ENCODE data around the gene TEAD1. TPM values are rescaled to one million over a fixed set of nuclear protein-coding genes. Genes with fewer than 3 reads are reported as not detected.

TEAD1 gene
- total RNA-seq, 1 donor: 176 TPM

DNA sequence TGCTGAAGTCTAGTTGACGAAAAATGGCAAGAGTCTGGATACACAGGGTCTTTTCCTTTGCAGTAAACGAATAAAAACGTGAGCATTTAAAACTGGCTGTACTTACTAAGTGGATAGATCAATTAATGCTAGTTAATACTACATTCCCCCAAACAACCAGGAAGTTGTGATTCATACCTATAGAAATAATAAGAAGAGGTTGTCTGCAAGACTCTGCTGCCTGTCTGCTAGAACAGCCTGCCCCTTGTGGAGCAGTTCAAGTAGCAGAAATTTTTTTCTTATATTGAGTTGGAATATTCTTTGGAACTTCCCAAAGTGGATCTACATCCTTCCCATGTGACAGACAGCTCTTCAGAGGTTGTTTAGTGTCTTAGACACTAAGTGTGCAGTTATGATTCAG, 86.8 kb downstream of the TEAD1 start:
- H2AFZ ChIP-seq (ENCODE audit: low read length): no peak overlapping the region

DNA sequence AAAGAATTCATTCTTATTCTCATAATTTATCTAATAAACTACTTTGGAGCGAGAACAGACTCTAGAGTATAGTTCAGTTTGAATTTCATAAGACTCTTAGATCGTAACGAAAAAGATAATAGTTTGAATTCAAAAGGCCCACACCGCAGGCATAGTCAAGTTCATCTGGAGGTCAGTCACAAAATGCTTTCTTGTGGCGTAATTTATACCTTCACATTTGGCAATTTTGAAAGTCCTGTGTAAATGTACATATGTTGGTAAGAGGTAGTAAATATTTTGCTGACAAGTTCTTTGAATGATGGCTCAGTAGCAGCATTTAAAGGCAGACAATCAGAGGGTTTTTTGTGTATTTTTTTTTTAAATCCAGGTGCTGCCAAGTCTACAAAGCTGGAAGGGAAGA, 88.1 kb downstream of the TEAD1 start:
- Histone ChIP-seq H3K27me3 (ENCODE audit: insufficient read depth, low read length) (no peaks in the 10 kb centered on the region), H4K20me1 (ENCODE audit: insufficient read depth, low read length) (peaks cover 42% of the 10 kb centered on the region), H3K9me3 (ENCODE audit: low read depth, low read length) (no peaks in the 10 kb centered on the region), H3K4me2 (ENCODE audit: insufficient read depth, low read length) (no peak overlapping the region), H3K79me2 (ENCODE audit: insufficient read depth, low read length) (peaks cover 93% of the 10 kb centered on the region), H3K36me3 (ENCODE audit: insufficient read depth, low read length) (peaks cover 18% of the 10 kb centered on the region), H3K27ac (ENCODE audit: low read depth, low read length) (peak overlapping the region; percentile 6), H3K4me1 (ENCODE audit: insufficient read depth, low read length) (peaks cover 45% of the 10 kb centered on the region), H2AFZ (ENCODE audit: low read length) (no peak overlapping the region), H3K4me3 (ENCODE audit: insufficient read depth, low read length) (no peak overlapping the region)
- no peak for DNase-seq (ENCODE audit: insufficient read length, low spot score, missing footprints)
- TF ChIP-seq CTCF (IDR thresholded peaks at IDR 0.05; ENCODE audit: extremely low read depth, low read depth, low read length): no peak

More for the DNA sequence above, 86.8 kb downstream of the TEAD1 start:
- Histone ChIP-seq H3K4me2 (ENCODE audit: insufficient read depth, low read length) (no peak overlapping the region), H3K27me3 (ENCODE audit: insufficient read depth, low read length) (no peaks in the 10 kb centered on the region), H4K20me1 (ENCODE audit: insufficient read depth, low read length) (peaks cover 54% of the 10 kb centered on the region), H3K36me3 (ENCODE audit: insufficient read depth, low read length) (peaks cover 13% of the 10 kb centered on the region), H3K27ac (ENCODE audit: low read depth, low read length) (no peak overlapping the region), H3K4me1 (ENCODE audit: insufficient read depth, low read length) (peaks cover 39% of the 10 kb centered on the region), H3K4me3 (ENCODE audit: insufficient read depth, low read length) (no peak overlapping the region), H3K79me2 (ENCODE audit: insufficient read depth, low read length) (peaks cover 93% of the 10 kb centered on the region), H3K9me3 (ENCODE audit: low read depth, low read length) (no peaks in the 10 kb centered on the region)
- TF ChIP-seq CTCF (IDR thresholded peaks at IDR 0.05; ENCODE audit: extremely low read depth, low read depth, low read length): peak; percentile 56
- DNase-seq (ENCODE audit: insufficient read length, low spot score, missing footprints): no peak

DNA sequence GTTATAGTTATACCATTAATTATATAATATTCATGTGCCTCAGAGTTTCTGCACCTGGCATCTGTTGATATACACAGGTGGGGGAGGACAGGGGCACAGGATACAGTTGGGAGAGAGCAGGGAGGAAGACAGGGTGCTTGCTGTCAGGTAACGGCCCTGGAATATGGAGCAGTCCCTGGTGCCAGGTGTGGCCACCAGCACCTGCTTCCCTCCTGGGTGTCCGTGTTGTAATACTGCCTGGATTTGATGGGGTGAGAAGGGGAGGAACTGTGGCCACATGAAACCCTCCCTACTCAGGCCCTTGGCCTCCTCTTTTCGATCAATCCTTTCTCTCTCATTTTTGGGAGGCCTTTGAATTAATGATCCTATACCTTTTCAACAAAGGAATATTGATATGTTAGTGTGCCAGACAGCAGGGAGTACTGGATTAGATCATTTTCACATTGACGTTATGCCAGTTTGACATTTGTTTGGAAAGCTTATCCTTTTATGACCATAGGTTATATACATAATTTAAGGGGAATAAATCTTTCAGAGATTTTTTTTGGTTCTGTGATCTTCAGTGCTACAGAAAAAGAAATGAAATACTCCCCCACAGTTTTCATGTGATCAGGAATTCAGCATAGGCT, 88.6 kb downstream of the TEAD1 start:
- Histone ChIP-seq H3K27ac (ENCODE audit: low read depth, low read length) (peak overlapping the region; percentile 1), H3K9me3 (ENCODE audit: low read depth, low read length) (no peaks in the 10 kb centered on the region), H3K4me1 (ENCODE audit: insufficient read depth, low read length) (peaks cover 50% of the 10 kb centered on the region), H3K36me3 (ENCODE audit: insufficient read depth, low read length) (peaks cover 18% of the 10 kb centered on the region), H3K4me2 (ENCODE audit: insufficient read depth, low read length) (no peak overlapping the region), H3K79me2 (ENCODE audit: insufficient read depth, low read length) (peaks cover 93% of the 10 kb centered on the region), H2AFZ (ENCODE audit: low read length) (no peak overlapping the region), H4K20me1 (ENCODE audit: insufficient read depth, low read length) (peaks cover 39% of the 10 kb centered on the region), H3K27me3 (ENCODE audit: insufficient read depth, low read length) (no peaks in the 10 kb centered on the region), H3K4me3 (ENCODE audit: insufficient read depth, low read length) (no peak overlapping the region)
- no peak for DNase-seq (ENCODE audit: insufficient read length, low spot score, missing footprints)
- TF ChIP-seq CTCF (IDR thresholded peaks at IDR 0.05; ENCODE audit: extremely low read depth, low read depth, low read length): no peak

DNA sequence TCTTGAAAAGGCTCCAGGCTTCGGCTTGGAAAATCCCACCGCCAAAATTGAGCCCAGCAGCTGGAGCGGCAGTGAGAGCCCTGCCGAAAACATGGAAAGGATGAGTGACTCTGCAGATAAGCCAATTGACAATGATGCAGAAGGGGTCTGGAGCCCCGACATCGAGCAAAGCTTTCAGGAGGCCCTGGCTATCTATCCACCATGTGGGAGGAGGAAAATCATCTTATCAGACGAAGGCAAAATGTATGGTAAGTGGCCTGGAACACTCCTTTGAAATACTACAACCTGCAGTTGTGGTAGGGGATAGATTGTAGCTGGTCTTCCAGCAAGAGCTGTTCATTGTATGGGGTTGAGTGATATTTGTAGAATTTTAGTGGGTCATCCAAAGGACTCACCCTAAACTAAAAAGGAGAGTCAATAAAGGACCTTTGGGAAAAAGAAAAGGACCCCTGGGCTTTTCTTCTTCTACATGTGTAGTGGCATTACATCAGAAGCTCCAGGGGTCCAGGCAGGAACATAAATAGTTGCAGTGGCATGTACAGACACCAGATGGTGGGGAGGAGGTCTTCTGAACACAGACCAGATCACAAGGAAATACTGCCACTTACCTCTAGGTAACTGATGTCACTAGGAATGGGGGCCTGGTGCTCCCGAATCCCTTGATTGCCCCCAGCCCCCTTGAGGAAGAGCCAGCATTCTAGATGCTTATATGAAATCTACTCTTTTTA, 90.1 kb downstream of the TEAD1 start:
- TF ChIP-seq CTCF (IDR thresholded peaks at IDR 0.05; ENCODE audit: extremely low read depth, low read depth, low read length): no peak
- H3K4me3 ChIP-seq (ENCODE audit: insufficient read depth, low read length): peak overlapping the region; percentile 3
- no peaks in the 10 kb centered on the region for H3K9me3 ChIP-seq (ENCODE audit: low read depth, low read length)
- H3K4me2 ChIP-seq (ENCODE audit: insufficient read depth, low read length): peak overlapping the region; percentile 14
- no peak overlapping the region for H2AFZ ChIP-seq (ENCODE audit: low read length)
- H3K27me3 ChIP-seq (ENCODE audit: insufficient read depth, low read length): no peaks in the 10 kb centered on the region
- H3K27ac ChIP-seq (ENCODE audit: low read depth, low read length): peak overlapping the region; percentile 43
- peaks cover 65% of the 10 kb centered on the region for H3K4me1 ChIP-seq (ENCODE audit: insufficient read depth, low read length)
- peaks cover 31% of the 10 kb centered on the region for H4K20me1 ChIP-seq (ENCODE audit: insufficient read depth, low read length)
- H3K36me3 ChIP-seq (ENCODE audit: insufficient read depth, low read length): peaks cover 18% of the 10 kb centered on the region
- peaks cover 95% of the 10 kb centered on the region for H3K79me2 ChIP-seq (ENCODE audit: insufficient read depth, low read length)
- DNase-seq (ENCODE audit: insufficient read length, low spot score, missing footprints): no peak
